HFF-Myc (cell line): ENCODE measurements around the gene SEMA3G.

Experiments
- DNase-seq: peaks from one replicate; pipeline ENCODE4 v3.0.0-alpha.2; 2011; ENCODE audit warnings: low read depth; ENCODE audit errors: extremely low read depth
- H3K4me3 ChIP-seq: replicated peaks from 2 replicates; pipeline ENCODE4 v1.5.1; 2011; ENCODE audit warnings: low read depth, mild to moderate bottlenecking, control low read depth, low read length
- CTCF ChIP-seq: IDR thresholded peaks from 2 replicates; pipeline ENCODE4 v1.5.1; 2012; ENCODE audit warnings: mild to moderate bottlenecking, low read depth, low read length, control low read depth; ENCODE audit errors: missing control alignments

SEMA3G gene

DNA sequence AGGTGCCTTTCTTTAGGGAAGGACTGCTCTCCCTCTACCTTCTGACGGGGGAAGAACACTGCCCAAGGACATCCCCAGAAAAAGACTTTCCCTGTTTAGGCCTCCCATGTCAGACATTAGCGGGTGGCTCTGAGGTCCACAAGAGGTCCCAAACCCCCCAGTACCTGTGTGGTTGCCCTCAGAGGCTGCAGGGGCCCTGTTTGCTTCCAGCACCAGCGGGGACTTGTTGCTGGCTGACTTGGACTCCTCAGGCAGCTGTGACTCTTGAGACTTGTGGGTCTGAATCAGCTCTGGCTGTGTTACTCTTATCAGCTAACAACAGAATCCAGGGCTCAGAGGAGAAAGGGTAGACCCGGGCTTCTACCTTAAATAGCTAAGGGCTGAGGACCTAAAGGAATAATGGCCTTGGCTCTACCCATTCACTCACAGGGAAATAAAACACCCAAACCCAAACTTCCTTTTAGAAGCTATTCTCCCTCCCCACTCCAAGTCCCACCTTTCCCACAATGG, 39.2 kb downstream of the SEMA3G start:
- TF ChIP-seq CTCF, result no peak
- no peak for DNase-seq
- no peak overlapping the region for H3K4me3 ChIP-seq

DNA sequence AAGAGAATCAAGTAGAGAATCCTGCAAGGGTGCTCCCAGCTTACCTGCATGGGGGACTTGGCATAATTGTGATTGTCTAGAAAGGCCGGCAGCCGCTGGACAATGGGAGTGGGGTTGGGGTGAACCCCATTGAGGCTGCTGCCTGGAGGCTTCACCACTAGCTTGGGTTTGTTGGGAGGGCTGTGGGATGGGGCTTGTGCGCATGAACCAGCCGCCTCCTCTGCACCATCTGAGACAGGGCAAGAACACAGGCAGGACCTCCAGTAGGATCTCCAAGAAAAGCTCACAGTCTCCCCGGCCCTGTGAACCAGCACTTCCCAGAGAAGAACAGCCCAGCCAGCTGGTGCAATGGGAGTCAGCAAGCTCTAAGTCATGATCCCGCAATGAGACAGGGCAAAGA, 39.8 kb downstream of the SEMA3G start:
- no peak for TF ChIP-seq CTCF
- H3K4me3 ChIP-seq, result no peak overlapping the region
- no peak for DNase-seq

GRCh38 chr3:52404391-52404790, 40.5 kb downstream of the SEMA3G start:
- no peak overlapping the region for H3K4me3 ChIP-seq
- no peak for DNase-seq
- TF ChIP-seq CTCF, result no peak

GRCh38 chr3:52403955-52404354, 40.9 kb downstream of the SEMA3G start:
- no peak for DNase-seq
- TF ChIP-seq CTCF, result no peak
- H3K4me3 ChIP-seq, result no peak overlapping the region

GRCh38 chr3:52403271-52403841, 41.5 kb downstream of the SEMA3G start:
- TF ChIP-seq CTCF, result no peak
- no peak for DNase-seq
- no peak overlapping the region for H3K4me3 ChIP-seq

GRCh38 chr3:52402706-52403270, 42.1 kb downstream of the SEMA3G start:
- TF ChIP-seq CTCF, result no peak
- no peak for DNase-seq
- no peak overlapping the region for H3K4me3 ChIP-seq
